HG03457 (cell line): ENCODE measurements around the gene CCDC34.
"Not testable (repeated sequence)": the region's sequence is repeated elsewhere in the genome, so short reads cannot be mapped to it uniquely, and the experiment has no call there.

Source experiments
- ATAC-seq: cut with Tn5 transposase; IDR thresholded peaks from one replicate; pipeline ENCODE4 v1.9.1; 2021; ENCODE audit warnings: moderate number of reproducible peaks; ENCODE audit not compliant: unreplicated experiment

Gene CCDC34

DNA sequence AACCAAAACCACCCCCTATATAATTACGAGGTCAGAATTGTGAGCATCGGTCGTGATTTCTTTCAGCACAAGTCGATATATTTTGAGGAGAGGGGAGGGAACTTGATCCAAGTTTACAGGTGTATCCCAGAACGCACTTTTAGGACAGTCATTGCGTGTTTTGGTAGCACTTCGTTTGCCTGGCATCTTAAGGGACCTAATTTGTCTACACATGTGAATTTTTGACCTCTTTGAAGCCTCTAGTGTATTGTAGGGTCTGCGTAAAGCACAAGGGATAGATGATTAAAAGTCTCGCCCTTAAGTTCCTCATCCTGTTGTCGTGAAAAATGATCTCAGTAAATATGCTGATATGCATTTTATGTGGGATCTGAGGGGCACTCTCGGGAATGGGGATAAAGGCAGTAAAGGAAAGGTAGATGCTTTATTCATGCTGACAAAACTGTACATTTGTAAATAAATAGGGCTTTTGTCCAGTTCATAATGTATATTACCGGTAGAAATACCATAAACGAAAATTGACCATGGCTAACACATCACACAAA, 632 bp upstream of the CCDC34 start:
- ATAC-seq: no peak

DNA sequence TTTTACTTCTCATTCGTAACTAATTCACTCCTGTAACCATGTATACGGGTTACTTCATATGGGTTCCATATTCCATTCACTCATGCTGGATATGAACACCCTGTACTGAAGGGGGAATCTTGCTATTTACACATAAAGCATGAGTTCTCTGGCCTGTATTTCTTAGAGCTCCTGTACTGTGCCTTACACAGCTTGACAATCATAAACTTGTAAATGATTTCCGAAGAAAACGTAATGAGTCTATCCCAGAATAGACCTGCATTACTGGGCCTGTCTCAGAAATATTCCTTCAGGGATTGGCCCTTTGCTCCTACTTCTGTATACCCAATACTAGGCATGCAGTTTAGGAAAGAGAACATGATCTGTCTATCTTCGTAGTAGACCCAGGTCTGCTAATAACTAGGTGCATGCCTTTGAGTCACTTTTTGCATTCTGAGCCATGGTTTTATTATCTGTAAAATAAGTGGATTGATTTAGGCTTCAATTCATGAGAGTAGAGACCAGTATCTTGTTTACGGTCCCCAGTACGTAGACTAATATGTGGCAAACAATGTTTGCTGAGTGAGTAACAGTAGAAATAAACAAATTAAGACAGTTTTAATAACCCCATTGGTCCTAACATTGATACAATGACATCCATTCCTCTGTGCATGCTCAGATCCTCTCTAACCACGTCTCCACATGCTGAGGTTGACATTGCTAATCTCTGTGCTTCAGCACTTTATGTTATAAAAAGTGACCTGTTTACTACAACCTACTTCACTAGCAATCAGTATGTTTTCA, 1.2 kb downstream of the CCDC34 start:
- no peak for ATAC-seq

DNA sequence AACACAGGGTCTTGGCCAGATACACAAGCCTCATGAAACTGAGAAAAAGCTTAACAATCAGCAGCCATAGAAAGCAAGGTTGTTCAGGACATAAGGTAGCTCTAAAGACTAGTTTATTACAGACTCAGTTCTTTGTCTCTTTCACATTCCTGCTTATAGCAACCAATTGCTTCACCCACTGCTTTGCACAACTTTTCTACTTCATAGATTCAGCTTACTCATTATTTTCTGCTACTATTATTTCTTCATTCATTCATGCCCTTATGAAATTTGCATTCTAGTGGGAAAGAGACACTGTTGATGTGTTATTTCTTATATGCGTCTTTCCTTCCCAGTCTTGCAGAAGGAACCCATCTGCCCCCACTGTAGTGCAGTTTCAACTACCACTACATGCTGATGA, 4.7 kb downstream of the CCDC34 start:
- ATAC-seq: no peak

DNA sequence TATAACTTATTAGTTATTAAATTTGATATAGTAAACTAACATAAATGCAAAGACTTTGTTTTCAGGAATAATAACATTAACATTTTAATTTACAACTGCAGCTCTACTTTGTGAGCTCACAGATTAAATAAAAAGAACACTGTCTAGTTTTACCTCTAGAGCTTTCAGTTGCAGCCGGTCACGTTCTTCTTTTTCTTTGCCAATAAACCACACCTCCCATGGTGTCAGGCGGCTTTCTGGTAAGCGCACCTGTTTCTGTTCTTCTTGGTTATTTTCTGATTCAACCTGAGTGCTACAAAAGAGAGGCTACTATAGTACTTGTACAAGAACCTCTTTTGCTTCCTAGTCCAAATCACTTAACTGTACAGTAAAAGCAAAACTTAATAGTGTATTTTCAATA, 5.8 kb downstream of the CCDC34 start:
- no peak for ATAC-seq

DNA sequence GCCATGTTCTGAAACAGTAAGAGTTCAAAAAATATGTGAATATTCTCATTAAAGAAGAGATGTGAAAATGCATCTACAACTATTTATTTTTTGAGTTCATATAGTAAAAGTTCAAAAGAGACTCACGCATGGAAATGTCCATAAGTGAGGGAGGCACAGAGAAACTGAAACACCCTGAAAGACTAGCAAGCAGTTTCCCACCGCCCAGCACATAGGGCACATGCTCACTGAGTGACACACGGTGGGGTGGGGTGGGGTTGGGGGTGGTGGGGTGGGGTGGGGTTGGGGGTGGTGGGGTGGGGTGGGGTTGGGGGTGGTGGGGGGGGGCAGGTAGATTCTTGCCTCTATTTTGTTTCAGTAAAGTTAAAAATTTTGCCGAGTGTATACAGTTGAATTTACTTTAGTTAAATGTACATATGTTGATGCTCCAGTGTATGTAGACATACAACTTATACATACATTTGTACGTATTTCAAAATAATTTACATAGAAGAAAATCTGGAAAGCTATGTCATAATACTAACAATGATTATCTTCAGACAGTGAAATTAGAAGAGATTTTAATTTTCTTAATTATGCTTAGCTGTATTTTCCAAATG, 6.3 kb downstream of the CCDC34 start:
- ATAC-seq: no peak

DNA sequence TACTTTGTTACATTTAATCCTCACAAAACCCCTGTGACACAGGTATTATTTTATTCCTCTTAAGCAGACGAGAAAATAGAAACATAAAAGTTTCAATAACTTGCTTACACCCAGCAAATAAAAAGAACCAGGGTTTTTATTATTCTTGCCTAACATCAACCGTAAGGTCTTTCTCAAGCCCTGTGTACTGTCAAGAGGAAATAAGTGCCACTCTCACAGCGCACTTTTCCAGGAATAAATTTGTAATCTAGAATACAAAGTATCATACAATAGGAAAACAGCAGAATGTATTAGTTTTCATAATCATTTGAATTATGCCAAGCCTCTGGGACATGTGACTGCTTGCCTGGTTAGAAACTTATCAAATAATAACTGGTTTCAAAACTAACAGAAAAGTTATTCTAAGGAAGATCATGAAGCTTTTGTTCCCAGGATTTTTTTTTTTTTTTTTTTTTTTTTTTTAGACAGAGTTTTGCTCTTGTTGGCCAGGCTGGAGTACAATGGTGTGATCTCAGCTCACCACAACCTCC, 7.4 kb downstream of the CCDC34 start:
- ATAC-seq: no peak

DNA sequence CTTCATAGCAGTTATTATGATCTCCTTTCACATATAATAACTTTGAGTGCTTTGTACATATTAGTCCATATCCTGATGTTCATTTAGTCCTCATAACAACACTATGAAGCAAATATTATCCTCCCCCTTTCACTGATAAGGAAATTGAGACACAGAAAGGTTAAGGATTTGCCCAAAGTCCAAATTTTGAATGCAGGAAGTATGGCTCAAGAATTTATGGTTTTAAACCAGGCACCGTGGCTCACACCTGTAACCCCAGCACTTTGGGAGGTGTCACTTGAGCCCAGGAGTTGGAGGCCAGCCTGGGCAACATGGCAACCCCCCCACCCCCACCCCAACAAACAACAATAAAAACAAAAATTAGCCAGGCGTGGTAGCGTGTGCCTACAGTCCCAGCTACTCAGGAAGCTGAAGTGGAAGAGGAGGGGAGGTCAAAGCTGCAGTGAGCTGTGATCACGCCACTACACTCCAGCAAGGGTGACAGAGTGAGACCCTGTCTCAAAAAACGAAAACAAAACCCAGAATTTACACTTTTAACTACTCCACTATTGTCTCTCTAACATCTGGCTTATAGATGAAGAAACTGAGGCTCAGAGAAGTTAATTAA, 8.6 kb downstream of the CCDC34 start:
- no peak for ATAC-seq

DNA sequence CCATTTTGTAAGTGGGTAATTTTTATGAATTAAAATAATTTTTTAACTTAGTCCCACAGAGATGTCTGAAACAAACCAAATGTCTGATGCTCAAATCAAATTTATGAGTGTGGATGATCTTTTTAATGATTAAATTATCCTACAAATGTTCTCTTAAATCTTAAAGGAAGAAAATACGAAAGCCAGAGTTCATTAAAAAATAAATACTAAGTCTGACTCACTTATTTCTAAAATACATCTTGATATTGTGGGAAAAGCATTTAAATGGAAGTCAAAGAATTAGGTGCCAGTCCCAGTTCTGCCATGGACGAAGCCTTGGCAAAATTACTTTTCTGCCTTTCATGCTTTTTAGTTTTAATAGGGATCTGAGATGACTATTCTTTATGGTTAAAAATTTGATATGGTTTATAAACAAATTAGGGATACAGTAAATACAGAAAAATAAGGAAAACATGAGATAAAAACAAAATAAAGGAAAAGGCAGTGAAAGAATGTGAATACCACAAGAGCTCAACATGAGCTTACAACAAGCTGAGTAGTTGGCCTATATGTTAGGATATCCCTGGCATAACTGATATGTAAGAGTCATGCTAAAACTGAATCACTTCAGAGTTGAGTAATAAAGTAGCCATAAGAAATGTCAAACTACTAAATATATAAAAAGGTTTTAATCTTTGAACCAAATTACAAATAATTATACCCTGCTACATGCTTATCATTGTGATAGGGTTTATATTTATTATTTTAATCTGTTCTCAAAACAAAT, 9.2 kb downstream of the CCDC34 start:
- no peak for ATAC-seq

DNA sequence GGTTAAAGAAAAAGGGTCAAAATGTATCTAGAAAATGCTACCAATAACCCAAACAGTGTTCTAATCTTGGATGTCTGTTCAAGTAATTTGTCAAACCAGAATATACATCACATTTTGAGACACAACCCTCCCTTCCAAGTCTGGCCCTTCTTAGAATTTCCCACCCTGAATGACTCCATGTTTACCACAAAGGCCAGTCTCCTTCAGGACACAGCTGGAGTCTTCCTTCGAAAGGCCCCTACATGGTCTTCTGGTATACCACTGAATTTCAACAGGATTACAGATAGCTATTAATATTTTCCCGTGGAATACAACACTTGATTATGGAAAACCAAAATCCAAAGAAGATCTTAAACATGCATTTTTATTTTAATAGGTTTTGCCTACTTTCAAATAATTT, 10.2 kb downstream of the CCDC34 start:
- ATAC-seq: no peak

DNA sequence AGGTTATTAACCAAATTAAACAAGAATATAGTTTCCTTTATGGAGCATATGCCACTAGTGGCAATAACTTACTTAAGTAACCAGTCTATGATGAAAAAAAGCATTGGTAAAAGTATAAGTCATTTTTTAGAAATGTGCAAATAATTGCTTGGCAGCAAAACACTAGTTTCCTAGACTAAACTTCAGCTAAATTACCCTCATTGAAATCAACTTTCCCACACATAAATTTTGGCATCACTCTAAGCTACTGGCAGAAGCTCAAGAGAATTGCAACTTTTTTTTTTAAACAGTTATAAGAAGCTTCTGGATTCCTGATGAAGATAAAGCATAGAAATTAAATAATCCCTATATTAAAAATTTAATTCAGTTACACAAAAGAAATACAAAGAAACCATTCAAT, 12.5 kb downstream of the CCDC34 start:
- no peak for ATAC-seq

DNA sequence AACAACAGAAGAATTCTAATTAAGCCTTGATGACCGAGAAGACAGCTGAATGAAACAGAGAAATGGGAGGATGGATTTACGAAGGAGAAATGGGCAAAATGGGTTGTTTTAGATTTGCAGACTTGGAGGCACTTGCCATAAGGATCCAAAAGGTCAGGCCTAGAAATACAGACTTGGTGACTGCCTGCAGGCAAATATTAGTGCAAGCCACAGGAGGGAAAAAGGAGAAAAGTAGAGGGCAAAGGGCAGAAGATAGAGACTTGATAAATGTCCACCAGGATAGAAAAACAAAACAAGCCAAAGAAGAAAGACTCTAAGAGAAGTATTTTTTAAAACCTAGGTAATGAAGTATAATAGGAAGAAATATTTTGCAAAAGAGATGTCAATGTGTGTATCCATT, 13.1 kb downstream of the CCDC34 start:
- ATAC-seq: no peak

DNA sequence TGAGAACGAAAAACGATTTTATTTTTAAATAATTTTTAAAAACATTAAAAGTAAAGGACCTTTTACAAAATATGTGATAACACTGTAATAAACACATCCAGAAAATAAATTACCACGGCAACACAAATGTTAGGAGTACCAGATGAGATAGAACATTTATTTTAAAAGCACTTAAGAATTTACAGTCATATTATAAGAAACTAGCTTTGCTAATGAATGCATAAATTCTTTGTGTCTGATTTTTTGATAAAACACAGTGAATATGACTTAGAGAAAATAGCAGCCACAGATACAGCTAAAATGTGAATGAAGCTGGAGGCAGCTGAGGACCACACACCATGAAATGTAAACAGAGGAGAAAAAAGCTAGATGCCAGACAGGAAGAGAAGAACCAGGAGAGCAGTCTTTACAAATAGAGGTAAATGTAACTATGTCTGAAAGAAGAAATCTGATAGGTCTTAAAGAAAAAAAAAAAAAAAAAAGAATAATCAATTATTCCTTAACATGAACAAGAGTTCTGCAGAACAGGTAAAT, 14.6 kb downstream of the CCDC34 start:
- ATAC-seq: no peak

DNA sequence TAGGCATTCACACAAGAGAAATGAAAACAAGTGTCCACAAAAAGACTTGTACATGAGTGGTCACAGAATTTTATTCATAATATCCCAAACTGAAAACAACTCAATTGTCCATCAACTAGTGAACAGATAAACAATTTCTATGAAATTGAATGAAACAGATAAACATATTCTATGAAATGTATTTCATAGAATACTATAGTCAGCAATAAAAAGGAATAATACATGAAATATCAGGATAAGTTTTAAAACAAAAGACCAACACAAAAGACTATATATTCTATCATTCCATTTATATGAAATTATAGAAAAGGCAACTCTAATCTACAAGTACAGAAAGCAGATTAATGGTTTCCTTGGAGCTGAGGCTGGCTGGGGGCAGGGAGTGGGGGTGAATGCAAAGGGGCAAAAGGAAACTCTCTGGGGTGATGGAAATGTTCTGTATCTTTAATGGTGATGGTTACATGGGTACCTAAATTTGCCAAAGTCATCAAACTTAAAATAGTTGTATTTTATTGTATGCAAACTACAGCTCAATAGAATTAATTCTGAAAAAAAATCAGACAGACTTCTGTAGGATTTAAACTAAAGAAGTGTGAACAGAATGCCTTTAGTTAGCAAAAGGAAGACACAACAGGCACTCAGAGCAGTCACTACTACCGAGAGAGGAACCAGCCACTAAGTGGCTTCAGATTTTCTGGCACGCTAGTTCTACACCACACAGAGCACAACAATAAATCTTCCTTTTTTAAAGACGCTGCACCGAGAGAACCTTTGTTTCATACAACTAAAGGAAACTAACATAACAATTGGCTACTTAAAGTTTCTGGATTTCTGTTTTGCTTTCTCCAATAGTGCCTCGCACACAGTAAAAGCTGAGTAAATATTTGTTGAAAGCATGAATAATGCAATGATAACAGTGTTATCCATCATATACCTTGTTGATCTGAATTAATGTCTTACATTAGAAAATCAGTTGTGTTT, 15.4 kb downstream of the CCDC34 start:
- no peak for ATAC-seq

DNA sequence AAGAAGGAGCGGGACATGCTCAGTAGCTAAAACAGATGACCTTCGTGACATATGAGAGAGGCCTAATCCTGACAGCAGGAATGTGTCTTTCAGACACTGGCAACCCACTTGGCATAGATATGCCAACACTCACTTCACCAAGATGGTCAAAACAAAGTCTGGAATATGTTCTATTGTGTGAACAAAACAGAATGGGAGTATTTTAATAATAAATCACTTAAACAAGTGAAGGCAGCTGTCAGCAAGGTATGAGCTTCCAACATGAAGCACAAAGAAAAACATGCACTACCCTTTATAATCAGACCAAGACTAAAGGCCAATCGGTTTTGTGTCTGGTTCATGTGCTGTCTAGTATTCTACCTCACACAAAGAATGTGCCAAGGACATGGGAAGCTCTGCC, 23.1 kb downstream of the CCDC34 start:
- no peak for ATAC-seq

DNA sequence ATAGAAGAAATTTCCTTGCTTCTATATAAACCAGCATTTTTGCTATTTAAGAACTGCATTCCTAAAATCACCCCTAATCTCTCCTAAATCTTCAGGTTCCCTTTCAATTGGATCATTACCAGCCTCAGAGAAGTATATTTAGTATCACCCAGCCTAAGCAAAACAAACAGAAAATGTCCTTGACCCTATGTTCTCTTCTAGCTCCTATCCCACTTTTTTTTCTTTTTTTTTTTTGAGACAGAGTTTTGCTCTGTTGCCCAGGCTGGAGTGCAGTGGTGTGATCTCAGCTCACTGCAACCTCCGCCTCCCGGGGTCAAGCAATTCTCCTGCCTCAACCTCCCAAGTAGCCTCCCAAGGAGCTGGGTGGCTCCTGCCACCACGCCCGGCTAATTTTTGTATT, 28.3 kb downstream of the CCDC34 start:
- ATAC-seq: not testable (repeated sequence)

DNA sequence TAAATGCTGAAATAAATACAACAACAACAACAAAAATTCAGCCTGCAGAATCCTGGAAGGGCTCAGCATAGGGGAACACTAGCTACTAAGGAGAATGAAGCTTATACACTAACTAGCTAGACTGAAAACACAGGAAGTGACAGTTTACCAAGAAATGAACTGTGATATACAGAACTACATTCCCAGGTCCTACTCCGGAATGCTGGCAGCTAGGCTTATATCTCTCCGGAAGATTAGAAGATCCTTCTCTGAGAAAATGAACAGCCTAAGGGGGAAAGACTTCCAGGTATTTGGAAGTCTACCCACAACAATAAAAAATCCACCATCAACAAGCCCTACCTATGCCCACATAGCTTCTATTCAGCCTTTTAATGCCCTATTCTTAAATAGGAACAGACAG, 31.0 kb downstream of the CCDC34 start:
- no peak for ATAC-seq

DNA sequence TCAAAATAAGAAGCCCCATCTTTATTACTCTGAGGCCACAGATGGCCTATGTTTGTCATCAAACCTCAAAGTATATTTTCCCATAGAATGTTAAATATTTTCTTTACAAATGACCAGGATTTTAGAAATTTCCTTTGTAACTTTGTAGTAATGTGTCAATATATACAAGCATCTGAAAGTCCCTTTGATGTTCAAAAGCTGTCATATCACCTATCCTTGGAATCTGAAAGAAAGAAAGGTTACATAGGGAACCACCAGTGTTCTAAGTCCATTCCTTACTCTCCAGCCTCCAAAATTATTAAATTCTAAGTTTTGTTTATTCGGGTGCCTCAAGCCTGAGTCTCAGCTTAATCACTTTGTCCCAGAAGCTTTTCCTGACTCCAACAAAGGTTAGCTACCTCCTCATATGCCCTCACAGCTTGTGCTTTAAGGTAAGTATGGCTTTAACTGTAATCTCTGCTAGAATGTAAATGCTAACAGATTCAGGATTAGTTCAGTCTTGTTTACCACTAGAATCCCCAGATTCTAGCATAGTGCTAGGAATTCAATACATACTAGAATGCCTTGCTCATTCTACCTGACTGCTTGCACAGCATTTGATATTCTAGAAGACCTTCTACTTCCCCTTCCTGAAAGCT, 32.3 kb downstream of the CCDC34 start:
- no peak for ATAC-seq

DNA sequence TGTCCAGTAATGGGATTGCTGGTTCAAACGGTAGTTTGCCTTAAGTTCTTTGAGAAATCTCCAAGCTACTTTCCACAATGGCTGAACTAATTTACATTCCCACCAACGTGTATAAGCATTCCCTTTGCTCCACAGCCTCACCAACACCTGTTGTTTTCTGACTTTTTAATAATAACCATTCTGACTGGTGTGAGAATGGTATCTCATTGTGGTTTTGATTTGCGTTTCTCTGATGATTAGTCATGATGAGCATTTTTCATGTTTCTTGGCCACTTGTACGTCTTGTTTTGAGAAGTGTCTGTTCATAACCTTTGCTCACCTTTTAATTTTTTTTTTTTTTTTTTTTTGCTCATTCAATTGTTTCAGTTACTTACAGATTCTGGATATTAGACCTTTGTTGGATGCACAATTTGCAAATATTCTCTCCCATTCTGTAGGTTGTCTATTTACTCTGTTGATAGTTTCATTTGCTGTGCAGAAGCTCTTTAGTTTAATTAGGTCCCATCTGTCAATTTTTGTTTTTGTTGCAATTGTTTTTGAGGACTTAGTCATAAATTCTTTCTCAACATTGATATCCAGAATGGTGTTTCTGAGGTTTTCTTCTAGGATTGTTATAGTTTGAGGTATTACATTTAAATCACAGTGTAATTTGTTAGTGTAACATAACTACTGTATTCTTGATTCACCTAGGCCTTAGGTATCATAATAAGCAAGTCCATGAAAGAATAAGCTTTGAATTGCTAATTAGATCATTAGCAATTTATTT, 33.0 kb downstream of the CCDC34 start:
- ATAC-seq: no peak
